Epithelial cell of proximal tubule (primary cell): ENCODE results near the gene YTHDC1. TPM values are rescaled to one million over a fixed set of nuclear protein-coding genes. Genes with fewer than 3 reads are reported as not detected.

ENCODE experiments used
- DNase-seq: peaks from one replicate; pipeline ENCODE4 v3.0.0-alpha.2; 2011; ENCODE audit warnings: low read depth
- H3K4me3 ChIP-seq: 2 replicates; pipeline ENCODE4 v1.5.1; 2011; ENCODE audit warnings: low read depth, mild to moderate bottlenecking, low read length
- total RNA-seq: library from RNA; depleted of rRNA; stranded (reverse); fragments of >200 nt; gene quantifications from 2 replicates; pipeline ENCODE4 v1.2.3, GENCODE V29; 2015
- TF ChIP-seq, protein P1 (sequence below): conservative IDR thresholded peaks from 2 replicates; pipeline ENCODE4 v1.5.1; 2012; ENCODE audit warnings: low read depth, mild to moderate bottlenecking, low read length

Gene YTHDC1
- total RNA-seq, 1 donor from 2014 or later: 55.0 TPM

DNA sequence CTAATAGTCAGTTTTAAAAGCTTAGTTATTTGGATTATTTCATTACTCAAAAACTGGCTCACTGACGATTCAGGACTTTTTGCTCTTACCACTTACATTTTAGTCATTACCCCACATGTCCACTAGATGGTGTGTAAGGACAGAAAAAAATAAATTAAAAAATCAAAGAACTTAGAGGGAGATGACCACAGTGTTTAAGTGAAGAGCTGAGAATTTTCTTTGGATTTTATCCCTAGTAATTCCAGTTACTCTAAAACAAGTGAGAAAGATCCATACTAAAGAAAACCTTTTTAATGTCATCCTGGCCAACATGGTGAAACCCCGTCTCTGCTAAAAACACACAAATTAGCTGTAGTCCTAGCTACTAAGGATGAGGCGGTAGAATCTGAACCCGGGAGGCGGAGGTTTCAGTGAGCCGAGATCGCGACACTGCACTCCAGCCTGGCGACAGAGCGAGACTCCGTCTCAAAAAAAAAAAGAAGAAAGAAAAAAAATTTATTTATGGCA is 78.0 kb downstream of the YTHDC1 start:
- DNase-seq: peak; percentile 40
- TF ChIP-seq, protein P1, sequence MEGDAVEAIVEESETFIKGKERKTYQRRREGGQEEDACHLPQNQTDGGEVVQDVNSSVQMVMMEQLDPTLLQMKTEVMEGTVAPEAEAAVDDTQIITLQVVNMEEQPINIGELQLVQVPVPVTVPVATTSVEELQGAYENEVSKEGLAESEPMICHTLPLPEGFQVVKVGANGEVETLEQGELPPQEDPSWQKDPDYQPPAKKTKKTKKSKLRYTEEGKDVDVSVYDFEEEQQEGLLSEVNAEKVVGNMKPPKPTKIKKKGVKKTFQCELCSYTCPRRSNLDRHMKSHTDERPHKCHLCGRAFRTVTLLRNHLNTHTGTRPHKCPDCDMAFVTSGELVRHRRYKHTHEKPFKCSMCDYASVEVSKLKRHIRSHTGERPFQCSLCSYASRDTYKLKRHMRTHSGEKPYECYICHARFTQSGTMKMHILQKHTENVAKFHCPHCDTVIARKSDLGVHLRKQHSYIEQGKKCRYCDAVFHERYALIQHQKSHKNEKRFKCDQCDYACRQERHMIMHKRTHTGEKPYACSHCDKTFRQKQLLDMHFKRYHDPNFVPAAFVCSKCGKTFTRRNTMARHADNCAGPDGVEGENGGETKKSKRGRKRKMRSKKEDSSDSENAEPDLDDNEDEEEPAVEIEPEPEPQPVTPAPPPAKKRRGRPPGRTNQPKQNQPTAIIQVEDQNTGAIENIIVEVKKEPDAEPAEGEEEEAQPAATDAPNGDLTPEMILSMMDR: peak; percentile 69
- peak overlapping the region; percentile 46 for H3K4me3 ChIP-seq

DNA sequence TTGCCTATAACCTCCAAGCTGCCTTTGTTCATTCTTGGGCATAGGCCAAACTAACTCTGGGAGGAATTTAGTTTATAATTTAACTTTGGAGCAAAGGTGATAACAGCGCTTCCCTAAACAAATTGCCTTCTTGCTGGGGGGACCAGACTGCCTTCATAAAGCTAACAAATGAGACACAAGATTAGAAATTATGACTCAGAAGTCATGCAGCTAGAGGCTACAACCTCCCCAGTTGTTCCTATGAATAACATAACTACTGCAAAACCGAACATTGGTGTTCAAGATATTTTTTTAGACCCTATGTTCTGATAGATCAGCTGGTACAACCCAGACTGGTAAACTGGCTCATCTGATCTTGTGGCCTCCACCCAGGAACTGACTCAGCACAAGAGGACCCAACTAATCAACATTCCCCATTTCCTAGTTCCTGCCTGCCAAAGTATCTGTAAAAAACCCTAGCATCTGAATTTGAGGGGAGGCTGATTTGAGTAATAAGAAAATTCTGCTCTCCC is 82.4 kb downstream of the YTHDC1 start:
- no peak overlapping the region for H3K4me3 ChIP-seq
- TF ChIP-seq, protein P1: no peak
- no peak for DNase-seq

DNA sequence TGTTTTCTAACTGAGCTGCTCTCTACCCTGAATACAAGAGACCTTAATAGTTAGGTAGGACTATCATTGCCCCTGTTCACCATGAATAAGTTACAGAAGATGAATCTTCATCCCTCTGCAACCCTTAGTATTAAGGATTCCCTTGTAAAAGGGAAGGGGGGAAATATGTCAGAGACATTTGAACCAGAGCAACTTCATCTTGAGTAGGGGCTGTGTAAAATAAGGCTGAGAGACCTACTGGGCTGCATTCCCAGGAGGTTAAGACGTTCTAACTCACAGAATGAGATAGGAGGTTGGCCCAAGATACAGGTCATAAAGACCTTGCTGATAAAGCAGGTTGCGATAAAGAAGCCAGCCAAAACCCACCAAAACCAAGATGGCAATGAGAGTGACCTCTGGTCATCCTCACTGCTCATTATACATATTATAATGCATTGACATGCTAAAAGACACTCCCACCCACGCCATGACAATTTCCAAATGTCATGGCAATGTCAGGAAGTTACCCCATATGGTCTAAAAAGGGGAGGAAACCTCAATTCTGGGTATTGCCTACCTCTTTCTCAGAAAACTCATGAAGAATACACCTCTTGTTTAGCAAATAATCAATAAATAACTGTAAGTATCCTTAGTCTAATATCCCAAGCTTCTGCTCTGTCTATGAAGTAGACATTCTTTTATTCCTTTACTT is 84.9 kb downstream of the YTHDC1 start:
- TF ChIP-seq, protein P1: no peak
- H3K4me3 ChIP-seq: no peak overlapping the region
- no peak for DNase-seq

Other genes starting within 250 kb of the YTHDC1 start
- not detected in 2 replicates for gene TMPRSS11F, start 220.2 kb downstream of the YTHDC1 start, total RNA-seq
- gene TMPRSS11B, start 104.4 kb downstream of the YTHDC1 start, total RNA-seq: not detected in 2 replicates
- gene TMPRSS11E, start 97.4 kb upstream of the YTHDC1 start, total RNA-seq: 0.17 and 1.1 TPM in 2 replicates
- gene UGT2B17, start 226.2 kb upstream of the YTHDC1 start, total RNA-seq: not detected in 2 replicates